H1 (cell line): ENCODE data around the gene GEMIN7. TPM values are rescaled to one million over a fixed set of nuclear protein-coding genes. Genes with fewer than 3 reads are reported as not detected.

Source experiments
- CTCF ChIA-PET: fragments of 300-600 bp; sonication (Branson Sonifier 250); formaldehyde crosslinking; loops from one replicate; lab custom pipeline; 2021; ENCODE audit not compliant: partially characterized antibody; lab: Charles Lee
- POLR2A ChIA-PET: fragments of 300-600 bp; sonication (Branson Sonifier 250); formaldehyde crosslinking; loops from one replicate; lab custom pipeline; 2021; ENCODE audit warnings: inconsistent platforms; ENCODE audit not compliant: partially characterized antibody; lab: Charles Lee
- DNase-seq, 2 experiments: peaks; one replicate each; pipeline versions ENCODE4 v3.0.0 to v3.0.0-alpha.2; 2010 to 2022; ENCODE audit warnings: low spot score in 2 of 2, low read depth in 1 of 2, mixed read lengths in 1 of 2
- FAIRE-seq: peaks from 2 replicates; lab custom pipeline; 2011; peaks lifted over from hg19 to GRCh38; lab: Jason Lieb, UNC
- H2AFZ ChIP-seq: 2 replicates; pipeline ENCODE4 v1.8.1; 2012; ENCODE audit warnings: low read length, inconsistent platforms
- H2AK5ac ChIP-seq: 2 replicates; pipeline ENCODE4 v1.6.1; 2013; ENCODE audit warnings: low read depth, low read length
- H2BK120ac ChIP-seq: replicated peaks from 2 replicates; pipeline ENCODE3; 2013; ENCODE audit warnings: low read depth, low read length, inconsistent platforms
- H2BK12ac ChIP-seq: 2 replicates; pipeline ENCODE4 v1.6.1; 2013; ENCODE audit warnings: low read depth, low read length
- H2BK15ac ChIP-seq: 2 replicates; pipeline ENCODE4 v1.6.1; 2013; ENCODE audit warnings: low read length
- H2BK20ac ChIP-seq: 2 replicates; pipeline ENCODE4 v1.6.1; 2013; ENCODE audit warnings: low read length
- H2BK5ac ChIP-seq: 2 replicates; pipeline ENCODE4 v1.6.1; 2013; ENCODE audit warnings: low read depth, low read length
- H3K14ac ChIP-seq: 2 replicates; pipeline ENCODE4 v1.6.1; 2013; ENCODE audit warnings: inconsistent platforms; ENCODE audit not compliant: insufficient read length
- H3K18ac ChIP-seq: 2 replicates; pipeline ENCODE4 v1.6.1; 2013; ENCODE audit warnings: low read length; ENCODE audit errors: extremely low read depth
- H3K23ac ChIP-seq: 2 replicates; pipeline ENCODE4 v1.6.1; 2013; ENCODE audit warnings: inconsistent platforms; ENCODE audit not compliant: insufficient read length
- H3K23me2 ChIP-seq: 2 replicates; pipeline ENCODE4 v1.6.1; 2013; ENCODE audit warnings: low read depth, low read length
- H3K27ac ChIP-seq: 2 replicates; pipeline ENCODE4 v1.6.1; 2011; ENCODE audit warnings: low read depth, low read length, inconsistent platforms
- H3K27me3 ChIP-seq, 4 experiments: replicated peaks in 1 of 4; 1 replicate in 1 of 4; 2 replicates in 3 of 4; pipeline versions ENCODE4 v1.6.1 to v1.8.1; 2011 to 2013; ENCODE audit warnings: low read length in 3 of 4, mild to moderate bottlenecking in 3 of 4, inconsistent platforms in 2 of 4, mixed read lengths in 2 of 4, moderate library complexity in 1 of 4; ENCODE audit not compliant: control insufficient read depth in 3 of 4, insufficient read depth in 3 of 4; ENCODE audit errors: extremely low read depth in 1 of 4
- H3K36me3 ChIP-seq, 4 experiments: 2 replicates each; pipeline versions ENCODE4 v1.6.1 to v1.8.1; 2011 to 2013; ENCODE audit warnings: mild to moderate bottlenecking in 4 of 4, low read length in 3 of 4, moderate library complexity in 2 of 4, control low read depth in 1 of 4, inconsistent platforms in 1 of 4; ENCODE audit not compliant: insufficient read depth in 4 of 4, control insufficient read depth in 2 of 4
- H3K4ac ChIP-seq: replicated peaks from 2 replicates; pipeline ENCODE3; 2013; ENCODE audit warnings: low read length, low read depth, mixed read lengths, inconsistent platforms; ENCODE audit not compliant: insufficient read length
- H3K4me1 ChIP-seq, 4 experiments: replicated peaks in 1 of 4; 1 replicate in 1 of 4; 2 replicates in 3 of 4; pipeline versions ENCODE4 v1.6.1 to v1.8.1; 2011 to 2013; ENCODE audit warnings: low read length in 3 of 4, inconsistent platforms in 2 of 4, mixed read lengths in 1 of 4; ENCODE audit not compliant: insufficient read depth in 4 of 4, control insufficient read depth in 3 of 4
- H3K4me2 ChIP-seq, 2 experiments: 2 replicates each; pipeline versions ENCODE4 v1.6.1 to v1.8.1; 2011 to 2013; ENCODE audit warnings: low read depth in 2 of 2, low read length in 2 of 2, control low read depth in 1 of 2, inconsistent platforms in 1 of 2, mild to moderate bottlenecking in 1 of 2; ENCODE audit not compliant: insufficient read depth in 1 of 2
- H3K4me3 ChIP-seq, 4 experiments: fragments of 200-600, 300-600 bp in 1 of 4; sonication (generic), shearing (Covaris generic), sonication (Bioruptor Twin) in 1 of 4; 2 replicates each; pipeline versions ENCODE4 v1.5.1 to v1.8.1; 2011 to 2016; ENCODE audit warnings: low read length in 4 of 4, low read depth in 3 of 4, control low read depth in 2 of 4, inconsistent platforms in 2 of 4, mild to moderate bottlenecking in 2 of 4, mixed read lengths in 1 of 4, moderate library complexity in 1 of 4; ENCODE audit not compliant: insufficient read depth in 2 of 4; ENCODE audit errors: extremely low read depth in 1 of 4
- H3K56ac ChIP-seq: replicated peaks from 2 replicates; pipeline ENCODE3; 2013; ENCODE audit warnings: low read depth, mild to moderate bottlenecking, mixed read lengths, low read length, inconsistent platforms; ENCODE audit not compliant: insufficient read length
- H3K79me1 ChIP-seq: 2 replicates; pipeline ENCODE4 v1.6.1; 2013; ENCODE audit warnings: low read depth, low read length, control low read depth
- H3K79me2 ChIP-seq, 2 experiments: 2 replicates each; pipeline versions ENCODE4 v1.6.1 to v1.8.1; 2012 to 2013; ENCODE audit warnings: low read length in 2 of 2, mild to moderate bottlenecking in 2 of 2, inconsistent platforms in 1 of 2; ENCODE audit not compliant: insufficient read depth in 2 of 2, control insufficient read depth in 1 of 2
- H3K9ac ChIP-seq, 4 experiments: replicated peaks in 1 of 4; 1 replicate in 1 of 4; 2 replicates in 3 of 4; pipeline versions ENCODE4 v1.6.1 to v1.8.1; 2011 to 2013; ENCODE audit warnings: low read depth in 3 of 4, low read length in 3 of 4, control low read depth in 2 of 4, mild to moderate bottlenecking in 2 of 4, moderate library complexity in 2 of 4, inconsistent platforms in 1 of 4; ENCODE audit errors: extremely low read depth in 1 of 4
- H3K9me3 ChIP-seq, 2 experiments: 2 replicates each; pipeline versions ENCODE4 v1.6.1 to v1.8.1; 2012 to 2013; ENCODE audit warnings: mild to moderate bottlenecking in 2 of 2, moderate library complexity in 2 of 2, control low read depth in 1 of 2, inconsistent platforms in 1 of 2, low read depth in 1 of 2, low read length in 1 of 2, mixed read lengths in 1 of 2; ENCODE audit not compliant: insufficient read depth in 2 of 2
- H4K20me1 ChIP-seq, 2 experiments: replicated peaks in 1 of 2; 2 replicates each; pipeline versions ENCODE3 to v1.8.1; 2011 to 2013; ENCODE audit warnings: inconsistent platforms in 2 of 2, low read length in 2 of 2, mild to moderate bottlenecking in 1 of 2; ENCODE audit not compliant: insufficient read depth in 2 of 2, control insufficient read depth in 1 of 2
- H4K5ac ChIP-seq: 2 replicates; pipeline ENCODE4 v1.6.1; 2013; ENCODE audit warnings: low read length, low read depth, mixed read lengths, inconsistent platforms; ENCODE audit not compliant: insufficient read length
- H4K8ac ChIP-seq: 2 replicates; pipeline ENCODE4 v1.8.0; 2013; ENCODE audit warnings: mild to moderate bottlenecking, moderate library complexity, low read length, inconsistent platforms; ENCODE audit not compliant: insufficient read depth; ENCODE audit errors: extremely low read depth
- H4K91ac ChIP-seq: replicated peaks from 2 replicates; pipeline ENCODE3; 2013; ENCODE audit warnings: low read length, mixed read lengths, inconsistent platforms; ENCODE audit not compliant: insufficient read length
- BRCA1 ChIP-seq: IDR thresholded peaks from 2 replicates; pipeline ENCODE4 v1.6.1; 2012; ENCODE audit warnings: low read depth, low read length, improper control_type of control experiment
- CBX8 ChIP-seq: fragments of 300-800, 300-1000 bp; sonication (generic); IDR thresholded peaks from 2 replicates; pipeline ENCODE4 v1.7.1; 2016; ENCODE audit warnings: low read depth, low read length, borderline replicate concordance
- CREB1 ChIP-seq: IDR thresholded peaks from 2 replicates; pipeline ENCODE4 v1.6.1; 2012; ENCODE audit warnings: inconsistent platforms
- CTBP2 ChIP-seq: IDR thresholded peaks from 2 replicates; pipeline ENCODE4 v1.7.0; 2011; ENCODE audit warnings: borderline replicate concordance, mild to moderate bottlenecking, moderate library complexity, mixed read lengths, low read length; ENCODE audit not compliant: insufficient read depth, insufficient read length
- KDM1A ChIP-seq: fragments of 200-600, 300-600 bp; sonication (generic); IDR thresholded peaks from 2 replicates; pipeline ENCODE4 v1.7.1; 2016; ENCODE audit warnings: mild to moderate bottlenecking, low read length, borderline replicate concordance
- NANOG ChIP-seq: IDR thresholded peaks from 2 replicates; pipeline ENCODE4 v1.6.1; 2011; ENCODE audit warnings: low read length, low read depth, mild to moderate bottlenecking, inconsistent platforms; ENCODE audit not compliant: insufficient read depth, poor library complexity, severe bottlenecking
- POLR2AphosphoS5 ChIP-seq: IDR thresholded peaks from 2 replicates; pipeline ENCODE4 v1.6.1; 2011; ENCODE audit warnings: low read depth, low read length
- SIRT6 ChIP-seq: IDR thresholded peaks from one replicate; pipeline ENCODE4 v1.7.1; 2012; ENCODE audit warnings: low read length, inconsistent platforms
- SP1 ChIP-seq: IDR thresholded peaks from 2 replicates; pipeline ENCODE4 v1.6.1; 2011; ENCODE audit warnings: low read depth, low read length
- SRF ChIP-seq: IDR thresholded peaks from 2 replicates; pipeline ENCODE4 v1.6.1; 2011; ENCODE audit warnings: mild to moderate bottlenecking, low read depth, low read length, moderate library complexity
- SUZ12 ChIP-seq: fragments of 200-600 bp; sonication (generic); IDR thresholded peaks from 2 replicates; pipeline ENCODE4 v1.6.1; 2012; ENCODE audit warnings: mild to moderate bottlenecking, inconsistent platforms, low read length, moderate library complexity, mixed read lengths
- USF2 ChIP-seq: IDR thresholded peaks from 2 replicates; pipeline ENCODE4 v1.6.1; 2011; ENCODE audit warnings: low read length, improper control_type of control experiment
- YY1 ChIP-seq: IDR thresholded peaks from 2 replicates; pipeline ENCODE4 v1.6.1; 2011; ENCODE audit warnings: low read depth, mild to moderate bottlenecking, low read length
- WGBS, 2 experiments: shearing (Covaris generic) in 1 of 2; methylation state at CpG; one replicate each; pipeline versions ENCODE4 v1.1.6 to v1.1.7; 2013 to 2015; ENCODE audit warnings: low lambda C conversion rate in 2 of 2, mixed read lengths in 2 of 2, inconsistent platforms in 1 of 2, low coverage in 1 of 2, missing lambda C conversion rate in 1 of 2; ENCODE audit not compliant: insufficient replicate concordance in 2 of 2, insufficient coverage in 1 of 2, insufficient read length in 1 of 2; ENCODE audit errors: extremely low coverage in 1 of 2, missing lambda C conversion rate in 1 of 2; 5-methylcytosine and 5-hydroxymethylcytosine counted together
- polyA plus RNA-seq, 7 experiments: library from polyadenylated mRNA; depleted of rRNA in 3 of 7; stranded (reverse) in 5 of 7; unstranded in 2 of 7; fragments of >200 nt in 5 of 7; fragments of 200-250 nt in 2 of 7; gene quantifications; 1 replicate in 5 of 7; 2 replicates in 1 of 7; 4 replicates in 1 of 7; pipeline versions ENCODE4 v1.2.1 to v1.2.3, GENCODE V29; 2011 to 2013; ENCODE audit warnings: missing spikeins in 2 of 7, mixed read lengths in 2 of 7
- total RNA-seq: library from RNA; stranded (reverse); fragmentation: NEBNext Ultra II Directional; extraction: Animal tissue kit (Norgen Biotek cat#: 25700); gene quantifications from 2 replicates; pipeline ENCODE4 v1.2.1, GENCODE V29; 2021

The GEMIN7 gene
- total and polyA plus RNA-seq, 2 of the 8 experiments (the other 6 are each of a cell fraction or from before 2014, with no cell fraction given), result 48.0 to 91.6 TPM

DNA sequence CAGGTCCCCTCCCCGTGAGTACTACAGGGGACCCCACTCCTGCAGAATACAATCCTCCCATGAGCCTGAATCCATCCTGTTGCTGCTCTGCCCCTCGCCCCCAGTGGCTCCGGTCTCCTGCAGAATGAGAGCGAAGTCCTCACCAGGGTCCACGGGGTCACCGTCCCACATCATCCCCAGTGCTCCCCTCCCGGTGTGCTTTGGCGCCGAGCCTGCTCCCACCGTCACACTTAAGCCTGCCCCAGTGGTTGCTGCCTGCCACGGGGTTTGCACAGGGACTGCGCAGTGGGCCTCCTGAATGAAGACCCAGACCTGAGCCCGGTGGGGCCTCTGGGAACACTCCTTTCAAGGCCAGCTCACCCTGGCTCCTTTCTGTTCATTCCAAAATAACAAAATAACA is 51.2 kb downstream of the GEMIN7 start:
- TF ChIP-seq NANOG (no peak), POLR2AphosphoS5 (no peak), USF2 (no peak), CREB1 (no peak), SUZ12 (no peak), SIRT6 (no peak), YY1 (no peak), CBX8 (no peak), SP1 (no peak), CTBP2 (no peak), SRF (no peak), KDM1A (no peak), BRCA1 (no peak)
- FAIRE-seq, result no peak
- no peak overlapping the region for H3K18ac ChIP-seq
- H4K8ac ChIP-seq, result no peak overlapping the region
- no peak overlapping the region for H3K4me3 ChIP-seq
- no peak overlapping the region for H3K23ac ChIP-seq
- no peak overlapping the region for H3K9ac ChIP-seq
- H2BK120ac ChIP-seq, result no peak overlapping the region
- no peaks in the 10 kb centered on the region for H3K36me3 ChIP-seq
- peak overlapping the region; percentile 24; the same call in 1 of the 2 replicates for H2BK5ac ChIP-seq
- H3K27me3 ChIP-seq, result no peaks in the 10 kb centered on the region; a peak in 1 of 7 replicates
- H2AFZ ChIP-seq, result no peak overlapping the region
- H3K27ac ChIP-seq, result no peak overlapping the region
- no peak overlapping the region for H3K4ac ChIP-seq
- peaks cover 0 to 45% of the 10 kb centered on the region in 2 experiments; a peak in 2 of 4 replicates for H3K79me2 ChIP-seq
- DNase-seq, result no peak
- peak overlapping the region; percentile 9; the same call in 1 of the 2 replicates for H2BK12ac ChIP-seq
- ChIA-PET POLR2A (interaction anchor here (1.0 to 1.9 kb wide), 3 partner anchors 10 to 38 kb away, joined by 3 to 4 read pairs (median 4); partner anchors contain the start of gene PPP1R37), CTCF (interaction anchor here (0.5 to 2.5 kb wide), 5 partner anchors 10 to 220 kb away, joined by 3 to 12 read pairs (median 4); no protein-coding TSS in a partner anchor)
- no peak overlapping the region for H2AK5ac ChIP-seq
- H3K4me2 ChIP-seq, result no peak overlapping the region
- no peak overlapping the region for H3K56ac ChIP-seq
- H4K5ac ChIP-seq, result no peak overlapping the region
- WGBS, 2 experiments, result 94% methylated on average over 13 of the region's 13 CpGs; no CpG with 5 or more reads in 1 of the 2 experiments
- H4K91ac ChIP-seq, result no peak overlapping the region
- H2BK20ac ChIP-seq, result no peak overlapping the region
- H4K20me1 ChIP-seq, result peaks cover 17 to 27% of the 10 kb centered on the region in 2 experiments
- H3K79me1 ChIP-seq, result peaks cover 24% of the 10 kb centered on the region
- peaks cover 0 to 10% (median 7%) of the 10 kb centered on the region in 4 experiments; a peak in 6 of 7 replicates for H3K4me1 ChIP-seq
- H3K9me3 ChIP-seq, result no peaks in the 10 kb centered on the region
- no peak overlapping the region for H3K14ac ChIP-seq
- no peak overlapping the region for H2BK15ac ChIP-seq
- H3K23me2 ChIP-seq, result no peaks in the 10 kb centered on the region
